SK-N-SH (cell line): Measurements from ENCODE around the gene ENOX1. TPM values are rescaled to one million over a fixed set of nuclear protein-coding genes. Genes with fewer than 3 reads are reported as not detected.

Experiments
- CTCF ChIA-PET: fragments of 300-600, 350-600 bp; formaldehyde crosslinking; extraction: SDS; loops from one replicate; lab custom pipeline; 2021; lab: Yijun Ruan, JAX
- POLR2A ChIA-PET: fragments of 350-600 bp; sonication (Branson Sonifier 250); formaldehyde crosslinking; extraction: SDS; loops from one replicate; lab custom pipeline; 2020; ENCODE audit warnings: antibody characterized with exemption, inconsistent platforms; lab: Yijun Ruan, JAX
- DNase-seq: peaks from one replicate; pipeline ENCODE4 v3.0.0; 2012
- H2AFZ ChIP-seq: fragments of 200-600 bp; sonication (generic); 2 replicates; pipeline ENCODE4 v1.8.1; 2016; ENCODE audit warnings: antibody characterized with exemption, mild to moderate bottlenecking, low read depth
- H3F3A ChIP-seq: fragments of 200-600 bp; sonication (generic); replicated peaks from 2 replicates; pipeline ENCODE3; 2016; ENCODE audit warnings: antibody characterized with exemption, mild to moderate bottlenecking; ENCODE audit not compliant: insufficient read depth
- H3K27ac ChIP-seq, 2 experiments: fragments of 200-500 bp in 1 of 2; fragments of 200-600 bp in 1 of 2; sonication (Bioruptor generic) in 1 of 2; sonication (generic), shearing (Covaris generic) in 1 of 2; 2 replicates each; pipeline versions ENCODE4 v1.5.1 to v1.6.1; 2014 to 2016; ENCODE audit warnings: low read depth in 2 of 2, inconsistent platforms in 1 of 2, low read length in 1 of 2, mild to moderate bottlenecking in 1 of 2, mixed read lengths in 1 of 2
- H3K27me3 ChIP-seq: fragments of 200-600 bp; sonication (generic), shearing (Covaris generic); 2 replicates; pipeline ENCODE4 v1.6.1; 2016; ENCODE audit warnings: mixed run types; ENCODE audit not compliant: insufficient read depth
- H3K36me3 ChIP-seq, 2 experiments: fragments of 200-500 bp in 1 of 2; fragments of 200-600 bp in 1 of 2; sonication (Bioruptor generic) in 1 of 2; sonication (generic) in 1 of 2; replicated peaks in 1 of 2; 2 replicates each; pipeline versions ENCODE3 to v1.5.1; 2014 to 2016; ENCODE audit warnings: low read length in 1 of 2, mild to moderate bottlenecking in 1 of 2; ENCODE audit not compliant: insufficient read depth in 2 of 2, control insufficient read depth in 1 of 2
- H3K4me1 ChIP-seq, 2 experiments: fragments of 200-500 bp in 1 of 2; fragments of 200-600 bp in 1 of 2; sonication (Bioruptor generic) in 1 of 2; sonication (generic), shearing (Covaris generic) in 1 of 2; 2 replicates each; pipeline versions ENCODE4 v1.5.1 to v1.6.1; 2014 to 2016; ENCODE audit warnings: low read depth in 1 of 2, low read length in 1 of 2, mixed run types in 1 of 2; ENCODE audit not compliant: insufficient read depth in 2 of 2, control insufficient read depth in 1 of 2
- H3K4me2 ChIP-seq: fragments of 200-600 bp; sonication (generic), shearing (Covaris generic); 2 replicates; pipeline ENCODE4 v1.6.1; 2017; ENCODE audit warnings: mixed run types
- H3K4me3 ChIP-seq, 2 experiments: fragments of 200-500 bp in 1 of 2; fragments of 200-600 bp in 1 of 2; sonication (Bioruptor generic) in 1 of 2; sonication (generic), shearing (Covaris generic) in 1 of 2; 2 replicates each; pipeline versions ENCODE4 v1.5.1 to v1.8.1; 2014 to 2016; ENCODE audit warnings: low read depth in 2 of 2, inconsistent platforms in 1 of 2, low read length in 1 of 2, mild to moderate bottlenecking in 1 of 2, mixed read lengths in 1 of 2, moderate library complexity in 1 of 2
- H3K79me2 ChIP-seq: fragments of 200-600 bp; sonication (generic); 2 replicates; pipeline ENCODE4 v1.8.1; 2017; ENCODE audit warnings: mild to moderate bottlenecking; ENCODE audit not compliant: insufficient read depth
- H3K9ac ChIP-seq: fragments of 200-600 bp; sonication (generic); 2 replicates; pipeline ENCODE4 v1.6.1; 2017; ENCODE audit warnings: mixed run types
- H3K9me2 ChIP-seq: fragments of 200-600 bp; sonication (generic); 2 replicates; pipeline ENCODE4 v1.6.1; 2017; ENCODE audit warnings: mixed run types
- H3K9me3 ChIP-seq: fragments of 200-600 bp; sonication (generic); 2 replicates; pipeline ENCODE4 v1.6.1; 2017; ENCODE audit warnings: mixed run types, mild to moderate bottlenecking, moderate library complexity
- H4K20me1 ChIP-seq: fragments of 200-600 bp; sonication (generic); 2 replicates; pipeline ENCODE4 v1.6.1; 2017; ENCODE audit warnings: mild to moderate bottlenecking, mixed run types; ENCODE audit not compliant: insufficient read depth
- CHD2 ChIP-seq: fragments of 150-350 bp; IDR thresholded peaks from 2 replicates; pipeline ENCODE4 v1.6.1; 2018; ENCODE audit warnings: low read length; ENCODE audit not compliant: partially characterized antibody
- ELF1 ChIP-seq: IDR thresholded peaks from 2 replicates; pipeline ENCODE4 v1.4.0; 2012
- EZH2phosphoT487 ChIP-seq: fragments of 200-600 bp; sonication (generic); IDR thresholded peaks from 2 replicates; pipeline ENCODE4 v1.6.1; 2017; ENCODE audit warnings: low read depth, mixed run types, mild to moderate bottlenecking, antibody characterized with exemption, moderate library complexity, borderline replicate concordance
- FOXJ3 ChIP-seq: sonication (generic); formaldehyde crosslinking; IDR thresholded peaks from 2 replicates; pipeline ENCODE4 v1.5.1; 2020; ENCODE audit warnings: mild to moderate bottlenecking, missing genetic modification reagents
- FOXM1 ChIP-seq: IDR thresholded peaks from 2 replicates; pipeline ENCODE4 v1.4.0; 2012; ENCODE audit warnings: low read depth, mild to moderate bottlenecking
- GABPA ChIP-seq: IDR thresholded peaks from 2 replicates; pipeline ENCODE4 v1.4.0; 2012; ENCODE audit warnings: low read depth, mild to moderate bottlenecking
- NFIC ChIP-seq: IDR thresholded peaks from 2 replicates; pipeline ENCODE4 v1.4.0; 2012; ENCODE audit warnings: borderline replicate concordance
- NRF1 ChIP-seq: IDR thresholded peaks from 2 replicates; pipeline ENCODE4 v1.6.1; 2012; ENCODE audit warnings: low read depth, mild to moderate bottlenecking, low read length
- RXRA ChIP-seq: IDR thresholded peaks from 2 replicates; pipeline ENCODE4 v1.4.0; 2012; ENCODE audit warnings: low read depth, mild to moderate bottlenecking, borderline replicate concordance
- SIN3A ChIP-seq: IDR thresholded peaks from 2 replicates; pipeline ENCODE4 v1.6.1; 2012; ENCODE audit warnings: low read depth, mild to moderate bottlenecking, low read length, moderate library complexity, borderline replicate concordance
- TEAD4 ChIP-seq: IDR thresholded peaks from 2 replicates; pipeline ENCODE4 v1.4.0; 2012; ENCODE audit warnings: mild to moderate bottlenecking, borderline replicate concordance; ENCODE audit not compliant: insufficient read depth
- YY1 ChIP-seq: IDR thresholded peaks from 2 replicates; pipeline ENCODE4 v1.4.0; 2012; ENCODE audit warnings: low read depth, mild to moderate bottlenecking
- WGBS: methylation state at CpG from one replicate; pipeline ENCODE4 v1.1.6; 2017; ENCODE audit warnings: low lambda C conversion rate; 5-methylcytosine and 5-hydroxymethylcytosine counted together
- polyA plus RNA-seq, 3 experiments: library from polyadenylated mRNA; depleted of rRNA; stranded (reverse); fragments of >200 nt; gene quantifications; 2 replicates each; pipeline ENCODE4 v1.2.3, GENCODE V29; 2012
- TF ChIP-seq, protein P1 (sequence below): IDR thresholded peaks from 2 replicates; pipeline ENCODE4 v1.4.0; 2012; ENCODE audit warnings: low read depth, borderline replicate concordance
- TF ChIP-seq, protein P2 (sequence below): IDR thresholded peaks from 2 replicates; pipeline ENCODE4 v1.6.1; 2012; ENCODE audit warnings: mild to moderate bottlenecking, low read depth, low read length, moderate library complexity
- TF ChIP-seq, protein P3 (sequence below): IDR thresholded peaks from 2 replicates; pipeline ENCODE4 v1.4.0; 2012; ENCODE audit warnings: low read depth
- TF ChIP-seq, protein P4 (sequence below): fragments of 150-350 bp; IDR thresholded peaks from 2 replicates; pipeline ENCODE4 v1.6.1; 2016; ENCODE audit warnings: mild to moderate bottlenecking, low read depth, low read length
- TF ChIP-seq, protein P5 (sequence below): IDR thresholded peaks from 2 replicates; pipeline ENCODE4 v1.4.0; 2012; ENCODE audit warnings: low read depth, borderline replicate concordance
- TF ChIP-seq, protein P6 (sequence below): fragments of 200-600 bp; sonication (generic); IDR thresholded peaks from 2 replicates; pipeline ENCODE4 v1.6.1; 2017; ENCODE audit warnings: antibody characterized with exemption, mild to moderate bottlenecking, moderate library complexity

The ENOX1 gene
- polyA plus RNA-seq, 1 of the 3 experiments (the other 2 are of a cell fraction) = 5.8 TPM

DNA sequence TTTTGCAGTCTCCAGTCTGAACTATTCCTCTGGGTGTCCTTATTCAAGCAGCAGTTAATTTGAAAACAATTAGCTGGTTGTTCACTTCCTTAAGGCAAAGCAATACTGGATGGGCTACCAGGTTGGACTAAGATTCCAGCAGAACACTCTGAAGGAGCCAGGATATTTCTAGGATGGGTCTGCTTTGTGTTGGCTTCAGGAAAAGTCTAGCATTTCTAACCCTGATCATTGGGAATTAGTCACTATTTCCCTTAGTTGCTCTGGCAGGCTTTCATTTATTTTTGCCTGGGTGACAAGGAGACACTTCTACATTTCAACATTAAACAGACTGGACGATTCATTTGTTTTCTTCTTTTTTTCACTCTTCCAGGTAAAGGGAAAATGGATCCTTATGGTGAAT, 228.4 kb downstream of the ENOX1 start:
- TF ChIP-seq, protein P1, sequence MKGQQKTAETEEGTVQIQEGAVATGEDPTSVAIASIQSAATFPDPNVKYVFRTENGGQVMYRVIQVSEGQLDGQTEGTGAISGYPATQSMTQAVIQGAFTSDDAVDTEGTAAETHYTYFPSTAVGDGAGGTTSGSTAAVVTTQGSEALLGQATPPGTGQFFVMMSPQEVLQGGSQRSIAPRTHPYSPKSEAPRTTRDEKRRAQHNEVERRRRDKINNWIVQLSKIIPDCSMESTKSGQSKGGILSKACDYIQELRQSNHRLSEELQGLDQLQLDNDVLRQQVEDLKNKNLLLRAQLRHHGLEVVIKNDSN = no peak
- TF ChIP-seq NRF1 = no peak
- TF ChIP-seq, protein P2, sequence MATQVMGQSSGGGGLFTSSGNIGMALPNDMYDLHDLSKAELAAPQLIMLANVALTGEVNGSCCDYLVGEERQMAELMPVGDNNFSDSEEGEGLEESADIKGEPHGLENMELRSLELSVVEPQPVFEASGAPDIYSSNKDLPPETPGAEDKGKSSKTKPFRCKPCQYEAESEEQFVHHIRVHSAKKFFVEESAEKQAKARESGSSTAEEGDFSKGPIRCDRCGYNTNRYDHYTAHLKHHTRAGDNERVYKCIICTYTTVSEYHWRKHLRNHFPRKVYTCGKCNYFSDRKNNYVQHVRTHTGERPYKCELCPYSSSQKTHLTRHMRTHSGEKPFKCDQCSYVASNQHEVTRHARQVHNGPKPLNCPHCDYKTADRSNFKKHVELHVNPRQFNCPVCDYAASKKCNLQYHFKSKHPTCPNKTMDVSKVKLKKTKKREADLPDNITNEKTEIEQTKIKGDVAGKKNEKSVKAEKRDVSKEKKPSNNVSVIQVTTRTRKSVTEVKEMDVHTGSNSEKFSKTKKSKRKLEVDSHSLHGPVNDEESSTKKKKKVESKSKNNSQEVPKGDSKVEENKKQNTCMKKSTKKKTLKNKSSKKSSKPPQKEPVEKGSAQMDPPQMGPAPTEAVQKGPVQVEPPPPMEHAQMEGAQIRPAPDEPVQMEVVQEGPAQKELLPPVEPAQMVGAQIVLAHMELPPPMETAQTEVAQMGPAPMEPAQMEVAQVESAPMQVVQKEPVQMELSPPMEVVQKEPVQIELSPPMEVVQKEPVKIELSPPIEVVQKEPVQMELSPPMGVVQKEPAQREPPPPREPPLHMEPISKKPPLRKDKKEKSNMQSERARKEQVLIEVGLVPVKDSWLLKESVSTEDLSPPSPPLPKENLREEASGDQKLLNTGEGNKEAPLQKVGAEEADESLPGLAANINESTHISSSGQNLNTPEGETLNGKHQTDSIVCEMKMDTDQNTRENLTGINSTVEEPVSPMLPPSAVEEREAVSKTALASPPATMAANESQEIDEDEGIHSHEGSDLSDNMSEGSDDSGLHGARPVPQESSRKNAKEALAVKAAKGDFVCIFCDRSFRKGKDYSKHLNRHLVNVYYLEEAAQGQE = no peak
- TF ChIP-seq, protein P3, sequence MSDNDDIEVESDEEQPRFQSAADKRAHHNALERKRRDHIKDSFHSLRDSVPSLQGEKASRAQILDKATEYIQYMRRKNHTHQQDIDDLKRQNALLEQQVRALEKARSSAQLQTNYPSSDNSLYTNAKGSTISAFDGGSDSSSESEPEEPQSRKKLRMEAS = no peak
- no peak for TF ChIP-seq TEAD4
- TF ChIP-seq GABPA = no peak
- TF ChIP-seq, protein P4, sequence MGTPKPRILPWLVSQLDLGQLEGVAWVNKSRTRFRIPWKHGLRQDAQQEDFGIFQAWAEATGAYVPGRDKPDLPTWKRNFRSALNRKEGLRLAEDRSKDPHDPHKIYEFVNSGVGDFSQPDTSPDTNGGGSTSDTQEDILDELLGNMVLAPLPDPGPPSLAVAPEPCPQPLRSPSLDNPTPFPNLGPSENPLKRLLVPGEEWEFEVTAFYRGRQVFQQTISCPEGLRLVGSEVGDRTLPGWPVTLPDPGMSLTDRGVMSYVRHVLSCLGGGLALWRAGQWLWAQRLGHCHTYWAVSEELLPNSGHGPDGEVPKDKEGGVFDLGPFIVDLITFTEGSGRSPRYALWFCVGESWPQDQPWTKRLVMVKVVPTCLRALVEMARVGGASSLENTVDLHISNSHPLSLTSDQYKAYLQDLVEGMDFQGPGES = no peak
- TF ChIP-seq SIN3A = no peak
- TF ChIP-seq CHD2 = no peak
- TF ChIP-seq, protein P5, sequence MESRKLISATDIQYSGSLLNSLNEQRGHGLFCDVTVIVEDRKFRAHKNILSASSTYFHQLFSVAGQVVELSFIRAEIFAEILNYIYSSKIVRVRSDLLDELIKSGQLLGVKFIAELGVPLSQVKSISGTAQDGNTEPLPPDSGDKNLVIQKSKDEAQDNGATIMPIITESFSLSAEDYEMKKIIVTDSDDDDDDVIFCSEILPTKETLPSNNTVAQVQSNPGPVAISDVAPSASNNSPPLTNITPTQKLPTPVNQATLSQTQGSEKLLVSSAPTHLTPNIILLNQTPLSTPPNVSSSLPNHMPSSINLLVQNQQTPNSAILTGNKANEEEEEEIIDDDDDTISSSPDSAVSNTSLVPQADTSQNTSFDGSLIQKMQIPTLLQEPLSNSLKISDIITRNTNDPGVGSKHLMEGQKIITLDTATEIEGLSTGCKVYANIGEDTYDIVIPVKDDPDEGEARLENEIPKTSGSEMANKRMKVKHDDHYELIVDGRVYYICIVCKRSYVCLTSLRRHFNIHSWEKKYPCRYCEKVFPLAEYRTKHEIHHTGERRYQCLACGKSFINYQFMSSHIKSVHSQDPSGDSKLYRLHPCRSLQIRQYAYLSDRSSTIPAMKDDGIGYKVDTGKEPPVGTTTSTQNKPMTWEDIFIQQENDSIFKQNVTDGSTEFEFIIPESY = no peak
- TF ChIP-seq RXRA = no peak
- TF ChIP-seq, protein P6, sequence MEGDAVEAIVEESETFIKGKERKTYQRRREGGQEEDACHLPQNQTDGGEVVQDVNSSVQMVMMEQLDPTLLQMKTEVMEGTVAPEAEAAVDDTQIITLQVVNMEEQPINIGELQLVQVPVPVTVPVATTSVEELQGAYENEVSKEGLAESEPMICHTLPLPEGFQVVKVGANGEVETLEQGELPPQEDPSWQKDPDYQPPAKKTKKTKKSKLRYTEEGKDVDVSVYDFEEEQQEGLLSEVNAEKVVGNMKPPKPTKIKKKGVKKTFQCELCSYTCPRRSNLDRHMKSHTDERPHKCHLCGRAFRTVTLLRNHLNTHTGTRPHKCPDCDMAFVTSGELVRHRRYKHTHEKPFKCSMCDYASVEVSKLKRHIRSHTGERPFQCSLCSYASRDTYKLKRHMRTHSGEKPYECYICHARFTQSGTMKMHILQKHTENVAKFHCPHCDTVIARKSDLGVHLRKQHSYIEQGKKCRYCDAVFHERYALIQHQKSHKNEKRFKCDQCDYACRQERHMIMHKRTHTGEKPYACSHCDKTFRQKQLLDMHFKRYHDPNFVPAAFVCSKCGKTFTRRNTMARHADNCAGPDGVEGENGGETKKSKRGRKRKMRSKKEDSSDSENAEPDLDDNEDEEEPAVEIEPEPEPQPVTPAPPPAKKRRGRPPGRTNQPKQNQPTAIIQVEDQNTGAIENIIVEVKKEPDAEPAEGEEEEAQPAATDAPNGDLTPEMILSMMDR = no peak
- TF ChIP-seq YY1 = no peak
- no peak for TF ChIP-seq FOXM1
- no peak for TF ChIP-seq EZH2phosphoT487
- TF ChIP-seq ELF1 = no peak
- TF ChIP-seq FOXJ3 (CRISPR knock-in tag) = no peak
- no peak for TF ChIP-seq NFIC
- Histone ChIP-seq H3K4me2 (no peak overlapping the region), H3K27me3 (no peaks in the 10 kb centered on the region), H3K9me3 (no peaks in the 10 kb centered on the region), H3K79me2 (no peaks in the 10 kb centered on the region), H2AFZ (no peak overlapping the region), H3K4me3 (no peak overlapping the region), H3K36me3 (no peaks in the 10 kb centered on the region), H3F3A (no peaks in the 10 kb centered on the region), H3K9me2 (no peaks in the 10 kb centered on the region), H3K27ac (no peak overlapping the region), H3K4me1 (no peaks in the 10 kb centered on the region), H4K20me1 (no peaks in the 10 kb centered on the region), H3K9ac (no peak overlapping the region)
- no peak for DNase-seq
- 75% methylated on average over 1 of the region's 1 CpG for WGBS
- ChIA-PET CTCF (interaction anchor here (1.0 kb wide), 1 partner anchor 18 kb away, joined by 3 read pairs; no protein-coding TSS in a partner anchor), POLR2A (no interaction called here)
